GM03348 (cell line): Measurements from ENCODE around the gene TYMS.
"Not testable (repeated sequence)": the region's sequence is repeated elsewhere in the genome, so short reads cannot be mapped to it uniquely, and the experiment has no call there.

ENCODE experiments used
- DNase-seq: peaks from one replicate; pipeline ENCODE4 v3.0.0; 2012; ENCODE audit warnings: low spot score

The TYMS gene

GRCh38 chr18:678482-679182 lies 21.2 kb downstream of the TYMS start:
- no peak for DNase-seq

- DNase-seq = no peak
These were observed 22.1 kb downstream of the TYMS start for GRCh38 chr18:679516-679915.

DNA sequence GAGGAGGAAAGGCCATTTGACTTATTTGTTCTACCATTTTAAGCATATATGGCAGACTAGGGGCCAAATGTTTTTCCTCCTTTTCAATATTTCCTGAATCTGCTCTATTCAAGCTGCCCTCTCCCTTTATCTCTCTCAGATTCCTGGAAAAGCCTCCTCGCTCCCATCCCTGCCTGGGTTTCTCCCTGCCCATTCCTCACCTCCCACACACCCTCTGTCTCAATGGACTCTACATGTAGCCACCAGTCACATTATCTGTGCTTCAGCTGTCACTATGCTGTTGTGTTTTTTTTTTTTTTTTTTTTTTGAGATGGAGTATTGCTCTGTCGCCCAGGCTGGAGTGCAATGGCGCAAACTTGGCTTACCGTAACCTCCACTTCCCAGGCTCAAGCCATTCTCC lies 22.9 kb downstream of the TYMS start:
- DNase-seq = no peak

- DNase-seq = no peak
These were observed 24.5 kb downstream of the TYMS start for GRCh38 chr18:681985-682384.

GRCh38 chr18:682416-682815 lies 25.0 kb downstream of the TYMS start:
- DNase-seq = not testable (repeated sequence)

DNA sequence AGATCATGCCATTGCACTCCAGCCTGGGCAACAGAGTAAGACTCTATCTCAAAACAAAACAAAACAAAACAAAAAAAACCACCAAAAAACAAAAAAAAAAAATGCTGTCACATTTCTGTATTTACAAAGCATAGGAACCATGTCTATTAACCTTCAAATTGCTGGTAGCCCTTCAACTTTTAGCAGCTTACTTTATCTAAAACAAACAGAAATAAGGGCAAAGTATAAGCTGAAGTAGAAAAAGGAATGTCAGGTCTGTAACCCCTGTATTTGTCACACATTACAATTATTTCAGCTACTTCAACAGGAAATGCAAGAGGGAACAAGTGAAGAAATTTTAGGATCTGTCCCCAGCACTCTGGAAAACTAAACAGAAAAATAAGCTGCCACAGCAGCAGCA lies 25.4 kb downstream of the TYMS start:
- DNase-seq = no peak

- DNase-seq = no peak
These were observed 26.1 kb downstream of the TYMS start for GRCh38 chr18:683531-683930.

DNA sequence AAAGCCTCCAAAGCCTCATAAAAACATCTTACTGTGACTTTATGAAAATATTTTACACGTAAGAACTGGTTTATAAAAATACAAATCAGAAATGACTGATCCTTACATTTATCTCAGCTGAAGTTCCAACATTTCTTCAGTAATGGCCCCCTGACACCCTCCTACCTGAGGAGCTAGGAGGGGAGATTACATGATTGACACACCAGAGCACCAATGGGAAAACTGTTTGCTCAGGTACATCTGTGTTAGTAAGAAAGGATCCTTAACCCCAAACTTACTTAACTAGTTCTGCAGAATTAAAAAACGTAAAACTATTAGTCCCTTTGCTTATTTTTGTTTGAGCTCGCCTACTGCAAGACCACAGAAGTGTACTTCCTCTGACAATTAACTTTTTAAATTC lies 28.0 kb downstream of the TYMS start:
- no peak for DNase-seq

DNA sequence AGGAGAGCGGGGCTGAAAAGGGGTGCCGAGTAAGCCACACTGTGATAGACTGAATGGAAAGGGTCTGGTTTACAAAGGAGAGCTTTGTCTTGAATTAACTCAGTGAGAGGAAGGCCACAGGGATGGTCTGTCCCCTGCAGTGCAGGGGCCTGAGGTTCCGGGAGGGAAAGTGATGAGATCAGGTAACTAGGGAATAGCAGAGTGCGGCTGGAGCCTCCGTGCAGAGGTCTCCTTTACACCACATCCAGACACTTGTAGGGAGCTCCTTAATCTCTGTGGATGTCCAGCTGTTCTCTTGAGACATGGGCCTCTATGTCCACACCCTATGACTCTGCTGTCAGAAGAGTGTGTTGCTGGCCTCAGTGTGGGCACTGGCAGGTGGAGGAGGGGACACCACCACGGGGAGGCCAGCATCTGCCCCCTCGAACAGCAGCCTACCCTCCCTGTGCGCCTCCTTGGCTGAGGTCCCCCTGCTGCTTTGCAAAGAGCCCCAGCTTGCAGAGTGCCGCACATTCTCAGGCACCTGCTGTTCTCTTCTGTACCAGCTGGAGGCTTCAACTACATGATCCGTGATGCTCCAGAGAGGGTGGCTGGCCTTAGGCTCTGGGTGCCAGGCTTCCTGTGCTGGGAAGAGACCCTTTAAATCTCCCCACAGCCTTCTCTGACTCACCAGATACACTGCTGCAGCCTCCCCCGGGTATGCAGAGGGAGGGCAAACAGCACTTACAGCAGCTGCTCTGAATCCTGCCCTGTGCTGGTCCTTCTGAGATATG lies 29.1 kb downstream of the TYMS start:
- DNase-seq = no peak

DNA sequence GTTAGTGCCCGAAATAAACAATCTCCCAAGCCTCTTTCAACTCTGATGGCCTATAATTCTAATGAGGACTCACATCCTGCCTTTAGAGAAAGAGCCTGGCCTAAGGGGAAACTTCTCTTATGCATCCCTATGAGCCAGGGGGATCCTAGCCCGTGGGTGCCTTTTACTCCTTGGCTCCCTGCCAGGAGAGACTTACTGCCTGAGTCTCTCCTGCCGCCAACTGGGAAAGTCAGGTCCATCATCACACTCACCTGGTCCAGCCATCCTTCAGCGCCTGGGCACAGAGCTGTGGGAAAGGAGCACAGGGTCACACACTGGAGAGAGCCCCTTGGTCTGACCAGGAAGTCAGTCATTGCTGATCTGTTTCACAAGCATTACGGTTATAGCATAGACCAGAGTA lies 30.9 kb downstream of the TYMS start:
- DNase-seq = no peak

DNA sequence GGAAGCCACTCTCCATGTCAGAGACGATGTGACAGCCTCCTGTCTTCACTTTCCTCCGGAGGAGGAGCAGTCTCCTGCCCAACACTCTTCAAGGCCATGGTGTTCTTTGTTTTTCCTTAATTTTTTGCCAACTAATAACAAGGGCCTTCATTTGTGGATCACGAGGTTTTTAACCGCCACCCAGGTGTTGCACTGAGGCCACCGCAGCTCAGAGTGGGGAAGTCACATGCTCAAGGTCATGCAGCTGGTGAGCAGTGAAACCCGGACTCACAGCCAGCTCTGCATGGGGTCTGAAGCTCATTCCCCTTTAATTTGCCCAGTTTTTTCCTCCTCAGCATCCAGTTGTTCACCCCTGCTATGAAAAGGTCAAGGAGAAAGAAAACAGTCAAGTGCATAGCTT lies 35.4 kb downstream of the TYMS start:
- DNase-seq = no peak

- DNase-seq = no peak
These were observed 36.2 kb downstream of the TYMS start for GRCh38 chr18:693466-694187.

- DNase-seq = no peak
These were observed 39.6 kb downstream of the TYMS start for GRCh38 chr18:697012-697411.

- no peak for DNase-seq
These were observed 40.3 kb downstream of the TYMS start for GRCh38 chr18:697800-698199.

GRCh38 chr18:703213-703967 lies 45.9 kb downstream of the TYMS start:
- peak; percentile 26 for DNase-seq

DNA sequence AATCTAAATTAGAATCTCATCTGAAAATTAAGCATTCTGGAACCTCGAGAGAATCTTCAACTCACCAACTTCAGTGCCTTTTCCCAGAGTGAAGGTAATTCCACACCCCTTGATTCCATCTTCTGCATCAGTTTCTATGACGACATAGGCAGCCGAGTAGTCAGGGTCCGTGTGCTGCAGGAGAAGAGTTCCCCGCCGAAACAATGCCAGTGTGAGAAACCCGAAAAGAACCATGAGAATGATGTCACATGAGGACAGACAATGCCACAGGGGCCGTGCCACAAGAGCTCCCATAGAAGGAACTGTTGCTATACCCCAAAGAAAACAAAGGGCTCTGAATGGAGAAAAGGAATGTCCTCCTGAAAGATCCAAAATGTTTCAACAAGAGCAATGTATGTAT lies 49.0 kb downstream of the TYMS start:
- DNase-seq = no peak

DNA sequence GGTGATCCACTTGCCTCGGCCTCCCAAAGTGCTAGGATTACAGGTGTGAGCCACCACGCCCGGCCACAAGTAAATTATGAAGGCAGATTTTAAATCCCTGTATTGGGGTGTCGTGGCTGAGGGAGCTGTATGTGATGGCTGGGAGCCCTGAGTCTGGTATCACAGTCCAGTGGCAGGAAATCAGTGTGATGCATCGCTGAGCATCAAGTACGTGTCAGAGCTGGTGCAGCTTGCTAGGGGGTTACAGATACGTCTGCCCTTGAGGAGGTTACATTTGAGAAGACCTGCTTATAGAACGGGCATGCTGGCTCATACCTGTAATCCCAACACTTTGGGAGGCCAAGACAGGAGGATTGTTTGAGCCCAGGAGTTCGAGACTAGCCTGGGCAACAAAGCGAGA lies 50.6 kb downstream of the TYMS start:
- DNase-seq = no peak

- no peak for DNase-seq
These were observed 52.3 kb downstream of the TYMS start for GRCh38 chr18:709771-710170.

- DNase-seq = no peak
These were observed 53.2 kb downstream of the TYMS start for GRCh38 chr18:710418-711300.

- no peak for DNase-seq
These were observed 53.8 kb downstream of the TYMS start for GRCh38 chr18:711310-711656.

- DNase-seq = peak; percentile 74
These were observed 54.4 kb downstream of the TYMS start for GRCh38 chr18:711657-712400.
